Measurements from ENCODE around the gene VPS29. TPM values are rescaled to one million over a fixed set of nuclear protein-coding genes. Genes with fewer than 3 reads are reported as not detected.

Gene VPS29
- total and polyA plus RNA-seq, 2 experiments from 2014 or later, result 39.1 to 115 TPM

GRCh38 chr12:110546339-110546738 lies 44.4 kb upstream of the VPS29 start (continued):
- TF ChIP-seq CREB1 (CRISPR knock-in tag; IDR thresholded peaks at IDR 0.05; ENCODE audit: low read depth), result no peak
- no peak for TF ChIP-seq EZH2phosphoT487 (IDR thresholded peaks at IDR 0.05; ENCODE audit: unreplicated experiment)
- TF ChIP-seq STAT1 (IDR thresholded peaks at IDR 0.05; ENCODE audit: unreplicated experiment), result no peak
- no peak for TF ChIP-seq NANOG (IDR thresholded peaks at IDR 0.05; ENCODE audit: borderline replicate concordance)

GRCh38 chr12:110545812-110546211 lies 43.9 kb upstream of the VPS29 start:
- no peak overlapping the region for H3K4me3 ChIP-seq
- H3F3A ChIP-seq (replicated peaks; ENCODE audit: low read depth), result no peaks in the 10 kb centered on the region
- no peak overlapping the region for H2AFZ ChIP-seq
- H3K79me2 ChIP-seq (replicated peaks; ENCODE audit: insufficient read depth), result peaks cover 11% of the 10 kb centered on the region
- peaks cover 7% of the 10 kb centered on the region for H3K4me1 ChIP-seq (ENCODE audit: insufficient read depth)
- peaks cover 3% of the 10 kb centered on the region for H3K27me3 Mint-ChIP-seq (ENCODE audit: insufficient read depth, low read depth, poor library complexity)
- no peak overlapping the region for H3K27ac ChIP-seq (ENCODE audit: low read depth)
- H3K27ac Mint-ChIP-seq, result no peak overlapping the region; the same call in 1 of the 2 replicates
- H3K4me2 ChIP-seq, result no peak overlapping the region
- no peak for ATAC-seq
- no peaks in the 10 kb centered on the region for H3K9me3 Mint-ChIP-seq
- H4K20me1 ChIP-seq (replicated peaks; ENCODE audit: insufficient read depth), result peaks cover 3% of the 10 kb centered on the region; the same call in 1 of the 2 replicates
- no peaks in the 10 kb centered on the region for H3K9me2 ChIP-seq (ENCODE audit: insufficient read depth)
- peaks cover 5% of the 10 kb centered on the region; the same call in 2 of the 3 replicates for H3K4me1 Mint-ChIP-seq
- H3K36me3 Mint-ChIP-seq (ENCODE audit: low read depth), result peaks cover 14% of the 10 kb centered on the region; the same call in 2 of the 3 replicates
- H3K4me3 Mint-ChIP-seq, result no peak overlapping the region
- no peaks in the 10 kb centered on the region; the same call in 1 of the 2 replicates for H3K36me3 ChIP-seq (ENCODE audit: insufficient read depth)
- DNase-seq (ENCODE audit: low spot score), result no peak
- H3K27me3 ChIP-seq (ENCODE audit: insufficient read depth), result no peaks in the 10 kb centered on the region
- TF ChIP-seq NANOG (IDR thresholded peaks at IDR 0.05; ENCODE audit: borderline replicate concordance) (no peak), ZNF114 (CRISPR knock-in tag; IDR thresholded peaks at IDR 0.05) (no peak), CREB1 (CRISPR knock-in tag; IDR thresholded peaks at IDR 0.05; ENCODE audit: low read depth) (no peak), EZH2 (IDR thresholded peaks at IDR 0.05; ENCODE audit: low read depth, unreplicated experiment) (no peak), ZNF331 (CRISPR knock-in tag; IDR thresholded peaks at IDR 0.05; ENCODE audit: low read depth) (no peak), EZH2phosphoT487 (IDR thresholded peaks at IDR 0.05; ENCODE audit: unreplicated experiment) (no peak), CTCF (conservative IDR thresholded peaks at IDR 0.05; ENCODE audit: low read depth in 2 of 2) (no peak), REST (IDR thresholded peaks at IDR 0.05; ENCODE audit: unreplicated experiment) (no peak), STAT1 (IDR thresholded peaks at IDR 0.05; ENCODE audit: unreplicated experiment) (no peak), POLR2AphosphoS5 (IDR thresholded peaks at IDR 0.05; ENCODE audit: low read depth) (no peak), ETS1 (IDR thresholded peaks at IDR 0.05) (no peak), ZNF462 (CRISPR knock-in tag; IDR thresholded peaks at IDR 0.05) (no peak), JUNB (IDR thresholded peaks at IDR 0.05; ENCODE audit: unreplicated experiment) (no peak)
